Uterus (tissue), 2 donors: ENCODE measurements around the gene ARAP1.

Experiments
- CTCF ChIP-seq, 4 experiments: fragments of 200-600 bp in 2 of 4; fragments of 450-650 bp in 2 of 4; sonication (generic) in 2 of 4; IDR thresholded peaks; one replicate each; pipeline ENCODE4 v1.5.1; 2016 to 2019; ENCODE audit warnings: antibody characterized with exemption in 4 of 4, mild to moderate bottlenecking in 2 of 4, moderate library complexity in 1 of 4
- POLR2A ChIP-seq, 2 donors: fragments of 450-650 bp; IDR thresholded peaks; one replicate each; pipeline ENCODE4 v1.6.1; 2016; ENCODE audit warnings: antibody characterized with exemption in 2 of 2, mild to moderate bottlenecking in 1 of 2, moderate library complexity in 1 of 2

DNA sequence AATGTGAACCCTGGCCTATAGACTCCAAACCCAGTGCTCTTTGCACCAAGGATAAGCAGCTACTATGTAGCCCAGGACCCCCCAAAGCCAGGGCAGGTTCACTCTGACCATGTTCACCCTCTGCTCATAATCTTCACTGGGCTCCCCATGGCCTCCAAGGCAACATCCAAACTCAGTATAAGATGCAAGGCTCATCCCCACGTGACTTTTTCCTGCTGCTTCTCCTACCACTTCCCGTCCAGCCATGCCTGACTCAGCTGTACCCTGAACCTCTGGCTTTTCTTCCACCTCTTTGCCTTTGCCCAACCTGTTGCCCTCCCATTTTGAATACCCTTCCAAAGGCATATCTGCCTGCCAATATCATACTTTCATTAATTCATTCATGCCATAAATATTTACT lies 105.7 kb downstream of the ARAP1 start:
- TF ChIP-seq CTCF (IDR thresholded peaks at IDR 0.05) (no peak), POLR2A (IDR thresholded peaks at IDR 0.05) (no peak)
